ENCODE results near the gene PLA2G2E.

- TF ChIP-seq CSDC2 (CRISPR knock-in tag; IDR thresholded peaks at IDR 0.05) (no peak), PATZ1 (CRISPR knock-in tag; IDR thresholded peaks at IDR 0.05; ENCODE audit: borderline replicate concordance) (no peak), ARNTL (CRISPR knock-in tag; IDR thresholded peaks at IDR 0.05; ENCODE audit: borderline replicate concordance, low read depth) (no peak), OSR1 (CRISPR knock-in tag; IDR thresholded peaks at IDR 0.05) (no peak), ZC3H10 (CRISPR knock-in tag; IDR thresholded peaks at IDR 0.05) (no peak), ZNF70 (CRISPR knock-in tag; IDR thresholded peaks at IDR 0.05) (no peak), CREB5 (CRISPR knock-in tag; IDR thresholded peaks at IDR 0.05; ENCODE audit: low read depth) (no peak), GLIS3 (CRISPR knock-in tag; IDR thresholded peaks at IDR 0.05) (no peak), ESRRG (CRISPR knock-in tag; IDR thresholded peaks at IDR 0.05) (no peak), SNAI2 (CRISPR knock-in tag; IDR thresholded peaks at IDR 0.05) (no peak), TOX (CRISPR knock-in tag; IDR thresholded peaks at IDR 0.05; ENCODE audit: borderline replicate concordance) (no peak)
- TF ChIP-seq, protein P1, sequence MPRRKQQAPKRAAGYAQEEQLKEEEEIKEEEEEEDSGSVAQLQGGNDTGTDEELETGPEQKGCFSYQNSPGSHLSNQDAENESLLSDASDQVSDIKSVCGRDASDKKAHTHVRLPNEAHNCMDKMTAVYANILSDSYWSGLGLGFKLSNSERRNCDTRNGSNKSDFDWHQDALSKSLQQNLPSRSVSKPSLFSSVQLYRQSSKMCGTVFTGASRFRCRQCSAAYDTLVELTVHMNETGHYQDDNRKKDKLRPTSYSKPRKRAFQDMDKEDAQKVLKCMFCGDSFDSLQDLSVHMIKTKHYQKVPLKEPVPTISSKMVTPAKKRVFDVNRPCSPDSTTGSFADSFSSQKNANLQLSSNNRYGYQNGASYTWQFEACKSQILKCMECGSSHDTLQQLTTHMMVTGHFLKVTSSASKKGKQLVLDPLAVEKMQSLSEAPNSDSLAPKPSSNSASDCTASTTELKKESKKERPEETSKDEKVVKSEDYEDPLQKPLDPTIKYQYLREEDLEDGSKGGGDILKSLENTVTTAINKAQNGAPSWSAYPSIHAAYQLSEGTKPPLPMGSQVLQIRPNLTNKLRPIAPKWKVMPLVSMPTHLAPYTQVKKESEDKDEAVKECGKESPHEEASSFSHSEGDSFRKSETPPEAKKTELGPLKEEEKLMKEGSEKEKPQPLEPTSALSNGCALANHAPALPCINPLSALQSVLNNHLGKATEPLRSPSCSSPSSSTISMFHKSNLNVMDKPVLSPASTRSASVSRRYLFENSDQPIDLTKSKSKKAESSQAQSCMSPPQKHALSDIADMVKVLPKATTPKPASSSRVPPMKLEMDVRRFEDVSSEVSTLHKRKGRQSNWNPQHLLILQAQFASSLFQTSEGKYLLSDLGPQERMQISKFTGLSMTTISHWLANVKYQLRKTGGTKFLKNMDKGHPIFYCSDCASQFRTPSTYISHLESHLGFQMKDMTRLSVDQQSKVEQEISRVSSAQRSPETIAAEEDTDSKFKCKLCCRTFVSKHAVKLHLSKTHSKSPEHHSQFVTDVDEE (CRISPR knock-in tag; IDR thresholded peaks at IDR 0.05), result no peak
Measured at GRCh38 chr1:19901653-19902052, 21.8 kb downstream of the PLA2G2E start.
